HEK293 (cell line): Measurements from ENCODE around the gene C6orf136.
A peak's percentile ranks its signal among the peaks of the same experiment; 100 is the strongest.

Source experiments
- CTCF ChIA-PET: fragments of 350-600 bp; formaldehyde crosslinking; extraction: SDS; loops from one replicate; lab custom pipeline; 2021; ENCODE audit warnings: antibody characterized with exemption; lab: Yijun Ruan, JAX
- POLR2A ChIA-PET: fragments of 300-600 bp; formaldehyde crosslinking; extraction: SDS; loops from one replicate; lab custom pipeline; 2020; ENCODE audit warnings: antibody characterized with exemption, inconsistent platforms; lab: Yijun Ruan, JAX
- H3K27ac ChIP-seq: fragments of 200-500 bp; sonication (Bioruptor generic); 2 replicates; pipeline ENCODE4 v1.5.1; 2014; ENCODE audit warnings: low read depth, low read length, control low read depth, inconsistent platforms; ENCODE audit errors: extremely low read depth
- H3K36me3 ChIP-seq, 2 experiments: fragments of 200-500 bp in 1 of 2; sonication (Bioruptor generic) in 1 of 2; 1 replicate in 1 of 2; 2 replicates in 1 of 2; pipeline ENCODE4 v1.5.1; 2014 to 2017; ENCODE audit warnings: inconsistent platforms in 2 of 2, low read length in 2 of 2; ENCODE audit not compliant: control insufficient read depth in 2 of 2, insufficient read depth in 1 of 2
- H3K4me1 ChIP-seq: fragments of 200-500 bp; sonication (Bioruptor generic); 2 replicates; pipeline ENCODE4 v1.5.1; 2014; ENCODE audit warnings: mild to moderate bottlenecking, low read length, inconsistent platforms; ENCODE audit not compliant: control insufficient read depth, insufficient read depth
- H3K4me3 ChIP-seq: 2 replicates; pipeline ENCODE4 v1.5.1; 2011; ENCODE audit warnings: low read depth, mild to moderate bottlenecking, control low read depth, low read length, moderate library complexity
- H3K9me3 ChIP-seq: fragments of 200-500 bp; sonication (Bioruptor generic); 2 replicates; pipeline ENCODE4 v1.5.1; 2014; ENCODE audit warnings: low read depth, low read length, inconsistent platforms; ENCODE audit not compliant: control insufficient read depth, insufficient read depth
- GLI2 ChIP-seq: fragments of 450-650 bp; formaldehyde crosslinking; IDR thresholded peaks from 2 replicates; pipeline ENCODE4; 2017; ENCODE audit warnings: missing biosample characterization, missing genetic modification characterization, low read depth, borderline replicate concordance
- GLIS1 ChIP-seq: fragments of 450-650 bp; formaldehyde crosslinking; IDR thresholded peaks from 2 replicates; pipeline ENCODE4 v1.5.1; 2016; ENCODE audit warnings: missing biosample characterization, missing genetic modification characterization
- GLIS2 ChIP-seq: fragments of 450-650 bp; formaldehyde crosslinking; IDR thresholded peaks from 2 replicates; pipeline ENCODE4 v1.5.1; 2016; ENCODE audit warnings: missing biosample characterization, missing genetic modification characterization
- IKZF3 ChIP-seq: fragments of 450-650 bp; IDR thresholded peaks from 2 replicates; pipeline ENCODE4 v1.5.0; 2018; ENCODE audit warnings: missing biosample characterization, mild to moderate bottlenecking, missing genetic modification characterization, moderate library complexity
- KLF10 ChIP-seq: fragments of 450-650 bp; IDR thresholded peaks from 2 replicates; pipeline ENCODE4 v1.5.1; 2018; ENCODE audit warnings: missing biosample characterization, mild to moderate bottlenecking, missing genetic modification characterization
- KLF16 ChIP-seq: fragments of 450-650 bp; formaldehyde crosslinking; IDR thresholded peaks from 2 replicates; pipeline ENCODE4 v1.5.1; 2017; ENCODE audit warnings: missing biosample characterization, missing genetic modification characterization
- KLF8 ChIP-seq: fragments of 450-650 bp; formaldehyde crosslinking; IDR thresholded peaks from 2 replicates; pipeline ENCODE4 v1.5.1; 2016; ENCODE audit warnings: missing biosample characterization, missing genetic modification characterization
- MZF1 ChIP-seq: fragments of 450-650 bp; formaldehyde crosslinking; IDR thresholded peaks from 2 replicates; pipeline ENCODE4 v1.5.1; 2017; ENCODE audit warnings: missing biosample characterization, missing genetic modification characterization, borderline replicate concordance
- SCRT2 ChIP-seq: fragments of 450-650 bp; formaldehyde crosslinking; IDR thresholded peaks from 2 replicates; pipeline ENCODE4 v1.5.1; 2016; ENCODE audit warnings: missing biosample characterization, missing genetic modification characterization
- SP2 ChIP-seq: fragments of 450-650 bp; formaldehyde crosslinking; IDR thresholded peaks from 2 replicates; pipeline ENCODE4 v1.5.1; 2016; ENCODE audit warnings: missing biosample characterization, missing genetic modification characterization
- ZNF211 ChIP-seq: fragments of 450-650 bp; formaldehyde crosslinking; IDR thresholded peaks from 2 replicates; pipeline ENCODE4 v1.5.1; 2016; ENCODE audit warnings: low read depth, missing biosample characterization, missing genetic modification characterization
- ZNF239 ChIP-seq: fragments of 450-650 bp; formaldehyde crosslinking; IDR thresholded peaks from 2 replicates; pipeline ENCODE4 v1.5.1; 2016; ENCODE audit warnings: missing biosample characterization, missing genetic modification characterization
- ZNF274 ChIP-seq, 2 experiments: fragments of 200-500 bp in 1 of 2; fragments of 450-650 bp in 1 of 2; sonication (Bioruptor generic) in 1 of 2; formaldehyde crosslinking in 1 of 2; IDR thresholded peaks; 2 replicates each; pipeline versions ENCODE4 v1.5.1 to v1.6.1; 2014 to 2016; ENCODE audit warnings: borderline replicate concordance in 1 of 2, inconsistent platforms in 1 of 2, low read length in 1 of 2, missing biosample characterization in 1 of 2, missing genetic modification characterization in 1 of 2
- ZNF426 ChIP-seq: fragments of 450-650 bp; formaldehyde crosslinking; IDR thresholded peaks from 2 replicates; pipeline ENCODE4 v1.5.1; 2017; ENCODE audit warnings: missing biosample characterization, missing genetic modification characterization, mild to moderate bottlenecking, inconsistent platforms, moderate library complexity
- ZNF544 ChIP-seq: fragments of 450-650 bp; formaldehyde crosslinking; IDR thresholded peaks from 2 replicates; pipeline ENCODE4 v1.5.0; 2017; ENCODE audit warnings: missing biosample characterization, missing genetic modification characterization
- ZNF791 ChIP-seq: fragments of 450-650 bp; formaldehyde crosslinking; IDR thresholded peaks from 2 replicates; pipeline ENCODE4 v1.5.1; 2016; ENCODE audit warnings: missing biosample characterization, missing genetic modification characterization
- TF ChIP-seq, protein P1 (sequence below): fragments of 450-650 bp; formaldehyde crosslinking; IDR thresholded peaks from 2 replicates; pipeline ENCODE4 v1.5.1; 2016; ENCODE audit warnings: missing biosample characterization, missing genetic modification characterization, borderline replicate concordance
- TF ChIP-seq, protein P2 (sequence below): fragments of 450-650 bp; formaldehyde crosslinking; IDR thresholded peaks from 2 replicates; pipeline ENCODE4 v1.5.1; 2016; ENCODE audit warnings: missing biosample characterization, missing genetic modification characterization
- TF ChIP-seq, protein P3 (sequence below): fragments of 450-650 bp; formaldehyde crosslinking; IDR thresholded peaks from 2 replicates; pipeline ENCODE4 v1.5.1; 2016; ENCODE audit warnings: missing biosample characterization, missing genetic modification characterization
- TF ChIP-seq, protein P4 (sequence below): fragments of 450-650 bp; formaldehyde crosslinking; IDR thresholded peaks from 2 replicates; pipeline ENCODE4 v1.5.1; 2016; ENCODE audit warnings: missing biosample characterization, missing genetic modification characterization

Gene C6orf136

DNA sequence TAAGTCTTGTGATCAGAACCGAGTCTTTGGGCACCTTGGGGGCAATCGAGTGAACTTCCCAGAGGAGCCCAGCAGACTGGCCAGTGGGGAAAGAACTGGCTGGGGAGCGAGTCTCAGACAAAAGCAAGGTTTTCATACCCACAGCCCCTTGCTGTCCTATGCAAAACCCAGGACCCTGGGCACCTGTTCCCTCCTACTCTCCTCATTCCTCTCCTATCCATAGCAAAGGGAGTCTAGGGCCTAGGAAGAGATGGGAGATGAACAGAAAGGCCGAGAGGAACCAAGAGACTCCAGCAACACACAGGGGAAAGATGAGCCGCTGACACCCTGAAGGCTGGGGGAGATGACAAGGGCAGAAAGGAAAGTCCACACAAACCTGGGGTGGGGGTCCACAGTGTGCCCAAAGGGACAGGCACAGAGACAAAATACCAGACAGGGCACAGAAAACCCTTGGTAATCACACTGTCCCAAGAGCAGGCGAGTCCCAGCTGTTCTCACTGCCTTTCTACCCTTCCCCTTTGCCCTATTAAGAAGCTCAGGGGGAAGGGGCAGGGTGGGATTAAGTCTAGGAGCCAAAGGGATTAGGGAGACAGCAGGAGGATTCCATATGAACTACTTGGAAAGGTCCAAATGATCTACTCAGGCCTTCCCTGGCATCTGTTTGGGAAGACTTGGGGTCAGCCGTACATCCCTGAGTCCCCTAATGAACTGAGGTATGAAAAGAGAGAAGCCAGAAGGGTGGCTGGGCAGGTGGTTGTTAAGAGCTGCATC, 33.0 kb downstream of the C6orf136 start:
- Histone ChIP-seq H3K27ac (no peak overlapping the region), H3K9me3 (no peaks in the 10 kb centered on the region), H3K36me3 (peaks cover 19 to 34% of the 10 kb centered on the region in 2 experiments; a peak in 2 of 3 replicates), H3K4me3 (no peak overlapping the region), H3K4me1 (peaks cover 19% of the 10 kb centered on the region)
- no peak for TF ChIP-seq SCRT2 (tag by site-specific recombination)
- TF ChIP-seq GLI2 (tag by site-specific recombination) = no peak
- TF ChIP-seq KLF8 (tag by site-specific recombination) = no peak
- TF ChIP-seq ZNF791 (tag by site-specific recombination) = no peak
- CTCF ChIA-PET = interaction anchor here (0.6 to 19.6 kb wide), 27 partner anchors 7 to 414 kb away, joined by 3 to 692 read pairs (median 5); partner anchors contain the start of genes MDC1, NRM, TUBB and VARS2
- POLR2A ChIA-PET = interaction anchor here (0.8 to 7.6 kb wide), 9 partner anchors 7 to 205 kb away, joined by 3 to 120 read pairs (median 6); partner anchors contain the start of genes DDR1, MDC1 and TUBB

DNA sequence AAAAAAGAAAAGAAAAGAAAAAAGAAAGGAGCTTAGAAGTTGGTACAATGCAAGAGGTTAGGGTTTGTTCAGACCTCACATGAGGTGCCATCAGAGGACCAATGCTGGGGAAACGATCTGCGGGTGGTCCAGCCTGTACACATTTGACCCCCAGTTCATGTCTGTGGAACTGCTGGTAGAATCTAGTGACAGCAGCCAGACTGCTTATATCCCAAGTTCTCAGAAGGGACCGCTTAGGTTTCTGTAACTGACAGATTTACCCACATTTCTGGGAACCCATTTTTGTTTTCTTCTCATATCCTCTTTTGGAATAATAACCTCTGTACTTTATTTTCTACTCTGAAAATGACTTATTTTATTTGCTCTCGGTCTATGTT, 34.8 kb downstream of the C6orf136 start:
- no peaks in the 10 kb centered on the region for H3K9me3 ChIP-seq
- ChIA-PET CTCF (interaction anchor here (0.6 to 19.6 kb wide), 9 partner anchors 9 to 1281 kb away, joined by 3 to 692 read pairs (median 4); partner anchors contain the start of genes DHX16, MDC1, NRM and TUBB), POLR2A (interaction anchor here (0.5 to 7.6 kb wide), 12 partner anchors 9 to 942 kb away, joined by 3 to 120 read pairs (median 8); partner anchors contain the start of genes DHX16, IER3, MDC1 and NRM)
- H3K27ac ChIP-seq = peak overlapping the region; percentile 70
- no peak for TF ChIP-seq ZNF544 (tag by site-specific recombination)
- no peak for TF ChIP-seq GLI2 (tag by site-specific recombination)
- TF ChIP-seq, protein P1, sequence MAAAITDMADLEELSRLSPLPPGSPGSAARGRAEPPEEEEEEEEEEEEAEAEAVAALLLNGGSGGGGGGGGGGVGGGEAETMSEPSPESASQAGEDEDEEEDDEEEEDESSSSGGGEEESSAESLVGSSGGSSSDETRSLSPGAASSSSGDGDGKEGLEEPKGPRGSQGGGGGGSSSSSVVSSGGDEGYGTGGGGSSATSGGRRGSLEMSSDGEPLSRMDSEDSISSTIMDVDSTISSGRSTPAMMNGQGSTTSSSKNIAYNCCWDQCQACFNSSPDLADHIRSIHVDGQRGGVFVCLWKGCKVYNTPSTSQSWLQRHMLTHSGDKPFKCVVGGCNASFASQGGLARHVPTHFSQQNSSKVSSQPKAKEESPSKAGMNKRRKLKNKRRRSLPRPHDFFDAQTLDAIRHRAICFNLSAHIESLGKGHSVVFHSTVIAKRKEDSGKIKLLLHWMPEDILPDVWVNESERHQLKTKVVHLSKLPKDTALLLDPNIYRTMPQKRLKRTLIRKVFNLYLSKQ (tag by site-specific recombination) = no peak
- TF ChIP-seq SP2 (tag by site-specific recombination) = no peak
- TF ChIP-seq ZNF426 = no peak
- TF ChIP-seq, protein P2, sequence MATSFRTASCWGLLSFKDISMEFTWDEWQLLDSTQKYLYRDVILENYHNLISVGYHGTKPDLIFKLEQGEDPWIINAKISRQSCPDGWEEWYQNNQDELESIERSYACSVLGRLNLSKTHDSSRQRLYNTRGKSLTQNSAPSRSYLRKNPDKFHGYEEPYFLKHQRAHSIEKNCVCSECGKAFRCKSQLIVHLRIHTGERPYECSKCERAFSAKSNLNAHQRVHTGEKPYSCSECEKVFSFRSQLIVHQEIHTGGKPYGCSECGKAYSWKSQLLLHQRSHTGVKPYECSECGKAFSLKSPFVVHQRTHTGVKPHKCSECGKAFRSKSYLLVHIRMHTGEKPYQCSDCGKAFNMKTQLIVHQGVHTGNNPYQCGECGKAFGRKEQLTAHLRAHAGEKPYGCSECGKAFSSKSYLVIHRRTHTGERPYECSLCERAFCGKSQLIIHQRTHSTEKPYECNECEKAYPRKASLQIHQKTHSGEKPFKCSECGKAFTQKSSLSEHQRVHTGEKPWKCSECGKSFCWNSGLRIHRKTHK (tag by site-specific recombination) = no peak
- no peak for TF ChIP-seq ZNF239 (tag by site-specific recombination)
- no peak for TF ChIP-seq KLF16
- no peak overlapping the region for H3K4me3 ChIP-seq
- peaks cover 13 to 26% of the 10 kb centered on the region in 2 experiments; a peak in 2 of 3 replicates for H3K36me3 ChIP-seq
- peaks cover 23% of the 10 kb centered on the region for H3K4me1 ChIP-seq

DNA sequence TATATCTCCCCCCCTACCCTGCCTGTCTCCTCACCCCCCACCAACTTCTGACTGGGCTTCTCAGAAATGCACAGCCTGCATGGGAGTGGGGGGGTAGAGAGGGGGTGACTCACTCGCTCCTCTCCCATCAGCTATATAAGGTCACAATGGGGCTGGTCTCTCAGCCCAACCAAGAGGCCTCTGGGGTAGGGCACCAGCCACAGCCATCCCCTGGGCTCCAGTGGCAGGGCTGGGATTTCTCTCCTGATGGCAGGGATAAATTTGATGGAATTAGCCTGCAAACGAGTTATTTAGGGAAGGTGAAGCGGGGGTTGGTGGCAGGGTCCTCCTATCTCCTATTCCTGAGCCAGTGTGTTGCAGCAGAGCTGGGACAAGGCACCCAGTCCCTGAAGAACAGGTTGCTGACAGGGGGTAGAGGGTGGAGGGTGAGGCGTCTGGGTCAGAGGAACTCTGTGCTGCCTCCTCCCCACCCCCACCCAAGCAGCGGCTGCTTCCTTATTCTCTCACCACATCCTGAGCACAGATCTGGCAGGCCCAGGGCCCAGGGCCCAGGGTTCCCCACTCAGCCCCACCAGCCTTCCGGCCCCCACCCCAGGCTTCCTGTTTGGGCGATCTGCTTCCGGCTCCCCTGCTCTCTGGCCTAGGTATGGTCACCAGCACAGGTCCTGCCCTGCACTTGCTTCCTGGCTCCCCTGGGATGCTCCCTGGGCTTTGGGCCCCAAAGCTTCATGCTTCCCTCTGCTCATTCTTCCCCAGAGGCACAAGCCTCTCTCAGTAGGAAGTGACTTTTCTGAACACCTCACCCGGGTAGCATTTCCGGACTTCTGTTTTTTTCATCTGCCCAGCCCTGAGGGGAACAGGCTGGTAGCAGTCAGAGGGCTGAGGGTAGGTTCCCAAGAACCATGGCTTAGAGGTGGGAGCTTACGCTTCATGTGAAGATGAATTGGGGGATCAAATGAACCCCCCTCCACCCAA, 35.5 kb downstream of the C6orf136 start:
- Histone ChIP-seq H3K4me1 (peaks cover 23% of the 10 kb centered on the region), H3K4me3 (peak overlapping the region; percentile 16), H3K36me3 (peaks cover 11 to 19% of the 10 kb centered on the region in 2 experiments; a peak in 2 of 3 replicates), H3K27ac (peak overlapping the region; percentile 70), H3K9me3 (no peaks in the 10 kb centered on the region)
- ChIA-PET CTCF (interaction anchor here (0.6 to 19.6 kb wide), 10 partner anchors 9 to 1280 kb away, joined by 3 to 692 read pairs (median 4); partner anchors contain the start of genes DHX16, MDC1 and TUBB), POLR2A (interaction anchor here (0.5 to 7.6 kb wide), 14 partner anchors 8 to 941 kb away, joined by 3 to 120 read pairs (median 6); partner anchors contain the start of genes DHX16, IER3, MDC1 and NRM)
- peak; percentile 72 for TF ChIP-seq GLIS2 (tag by site-specific recombination)
- TF ChIP-seq MZF1 (tag by site-specific recombination) = no peak
- TF ChIP-seq ZNF211 (tag by site-specific recombination) = no peak
- 0 out of 2 replicates have a peak, but pooled peaks have one; percentile 32 for TF ChIP-seq KLF10 (tag by site-specific recombination)
- TF ChIP-seq ZNF274 (IDR thresholded peaks at IDR 0.05; ENCODE audit: low read length) = no peak
- no peak for TF ChIP-seq ZNF274 (tag by site-specific recombination; IDR thresholded peaks at IDR 0.05; ENCODE audit: borderline replicate concordance)
- TF ChIP-seq, protein P3, sequence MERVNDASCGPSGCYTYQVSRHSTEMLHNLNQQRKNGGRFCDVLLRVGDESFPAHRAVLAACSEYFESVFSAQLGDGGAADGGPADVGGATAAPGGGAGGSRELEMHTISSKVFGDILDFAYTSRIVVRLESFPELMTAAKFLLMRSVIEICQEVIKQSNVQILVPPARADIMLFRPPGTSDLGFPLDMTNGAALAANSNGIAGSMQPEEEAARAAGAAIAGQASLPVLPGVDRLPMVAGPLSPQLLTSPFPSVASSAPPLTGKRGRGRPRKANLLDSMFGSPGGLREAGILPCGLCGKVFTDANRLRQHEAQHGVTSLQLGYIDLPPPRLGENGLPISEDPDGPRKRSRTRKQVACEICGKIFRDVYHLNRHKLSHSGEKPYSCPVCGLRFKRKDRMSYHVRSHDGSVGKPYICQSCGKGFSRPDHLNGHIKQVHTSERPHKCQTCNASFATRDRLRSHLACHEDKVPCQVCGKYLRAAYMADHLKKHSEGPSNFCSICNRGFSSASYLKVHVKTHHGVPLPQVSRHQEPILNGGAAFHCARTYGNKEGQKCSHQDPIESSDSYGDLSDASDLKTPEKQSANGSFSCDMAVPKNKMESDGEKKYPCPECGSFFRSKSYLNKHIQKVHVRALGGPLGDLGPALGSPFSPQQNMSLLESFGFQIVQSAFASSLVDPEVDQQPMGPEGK (tag by site-specific recombination) = peak; percentile 63
- TF ChIP-seq GLIS1 = peak; percentile 75
- TF ChIP-seq, protein P4, sequence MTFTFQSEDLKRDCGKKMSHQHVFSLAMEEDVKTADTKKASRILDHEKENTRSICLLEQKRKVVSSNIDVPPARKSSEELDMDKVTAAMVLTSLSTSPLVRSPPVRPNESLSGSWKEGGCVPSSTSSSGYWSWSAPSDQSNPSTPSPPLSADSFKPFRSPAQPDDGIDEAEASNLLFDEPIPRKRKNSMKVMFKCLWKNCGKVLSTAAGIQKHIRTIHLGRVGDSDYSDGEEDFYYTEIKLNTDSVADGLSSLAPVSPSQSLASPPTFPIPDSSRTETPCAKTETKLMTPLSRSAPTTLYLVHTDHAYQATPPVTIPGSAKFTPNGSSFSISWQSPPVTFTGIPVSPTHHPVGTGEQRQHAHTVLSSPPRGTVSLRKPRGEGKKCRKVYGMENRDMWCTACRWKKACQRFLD (tag by site-specific recombination) = no peak
- TF ChIP-seq IKZF3 (tag by site-specific recombination) = no peak
